Measurements from ENCODE around the gene SH3TC1.

DNA sequence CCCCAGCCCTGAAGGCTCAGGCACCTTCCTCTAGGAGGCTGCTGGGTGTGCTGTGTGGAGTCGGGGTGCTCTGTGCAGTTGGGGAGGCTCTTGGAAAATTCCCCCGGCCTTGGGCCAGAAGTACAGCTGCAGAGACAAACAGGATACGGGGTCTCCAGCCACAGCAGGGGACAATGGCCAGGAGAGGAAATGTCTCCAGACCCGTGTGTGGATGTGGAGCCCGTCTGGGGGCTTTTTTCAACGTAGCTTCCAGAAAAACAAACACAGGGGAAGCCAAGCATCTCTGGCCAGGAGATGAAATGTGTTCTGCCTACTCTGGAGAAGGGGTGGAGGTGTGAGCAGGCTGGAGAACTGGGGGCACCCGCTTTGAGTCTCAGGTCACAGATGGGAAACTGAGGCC lies 3.7 kb upstream of the SH3TC1 start:
- TF ChIP-seq, protein P1, sequence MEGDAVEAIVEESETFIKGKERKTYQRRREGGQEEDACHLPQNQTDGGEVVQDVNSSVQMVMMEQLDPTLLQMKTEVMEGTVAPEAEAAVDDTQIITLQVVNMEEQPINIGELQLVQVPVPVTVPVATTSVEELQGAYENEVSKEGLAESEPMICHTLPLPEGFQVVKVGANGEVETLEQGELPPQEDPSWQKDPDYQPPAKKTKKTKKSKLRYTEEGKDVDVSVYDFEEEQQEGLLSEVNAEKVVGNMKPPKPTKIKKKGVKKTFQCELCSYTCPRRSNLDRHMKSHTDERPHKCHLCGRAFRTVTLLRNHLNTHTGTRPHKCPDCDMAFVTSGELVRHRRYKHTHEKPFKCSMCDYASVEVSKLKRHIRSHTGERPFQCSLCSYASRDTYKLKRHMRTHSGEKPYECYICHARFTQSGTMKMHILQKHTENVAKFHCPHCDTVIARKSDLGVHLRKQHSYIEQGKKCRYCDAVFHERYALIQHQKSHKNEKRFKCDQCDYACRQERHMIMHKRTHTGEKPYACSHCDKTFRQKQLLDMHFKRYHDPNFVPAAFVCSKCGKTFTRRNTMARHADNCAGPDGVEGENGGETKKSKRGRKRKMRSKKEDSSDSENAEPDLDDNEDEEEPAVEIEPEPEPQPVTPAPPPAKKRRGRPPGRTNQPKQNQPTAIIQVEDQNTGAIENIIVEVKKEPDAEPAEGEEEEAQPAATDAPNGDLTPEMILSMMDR (IDR thresholded peaks at IDR 0.05), result no peak
- no peak for TF ChIP-seq POLR2A (IDR thresholded peaks at IDR 0.05)
- TF ChIP-seq EP300 (IDR thresholded peaks at IDR 0.05), result no peak
